Erythroblast (primary cell): Measurements from ENCODE around the gene PHACTR4.

Experiments
- GATA1 ChIP-seq: IDR thresholded peaks from 2 replicates; pipeline ENCODE4 v1.6.1; 2011; ENCODE audit warnings: low read depth, mild to moderate bottlenecking, control low read depth, low read length, moderate library complexity
- POLR2A ChIP-seq: IDR thresholded peaks from 2 replicates; pipeline ENCODE4 v1.6.1; 2011; ENCODE audit warnings: mild to moderate bottlenecking, low read length

DNA sequence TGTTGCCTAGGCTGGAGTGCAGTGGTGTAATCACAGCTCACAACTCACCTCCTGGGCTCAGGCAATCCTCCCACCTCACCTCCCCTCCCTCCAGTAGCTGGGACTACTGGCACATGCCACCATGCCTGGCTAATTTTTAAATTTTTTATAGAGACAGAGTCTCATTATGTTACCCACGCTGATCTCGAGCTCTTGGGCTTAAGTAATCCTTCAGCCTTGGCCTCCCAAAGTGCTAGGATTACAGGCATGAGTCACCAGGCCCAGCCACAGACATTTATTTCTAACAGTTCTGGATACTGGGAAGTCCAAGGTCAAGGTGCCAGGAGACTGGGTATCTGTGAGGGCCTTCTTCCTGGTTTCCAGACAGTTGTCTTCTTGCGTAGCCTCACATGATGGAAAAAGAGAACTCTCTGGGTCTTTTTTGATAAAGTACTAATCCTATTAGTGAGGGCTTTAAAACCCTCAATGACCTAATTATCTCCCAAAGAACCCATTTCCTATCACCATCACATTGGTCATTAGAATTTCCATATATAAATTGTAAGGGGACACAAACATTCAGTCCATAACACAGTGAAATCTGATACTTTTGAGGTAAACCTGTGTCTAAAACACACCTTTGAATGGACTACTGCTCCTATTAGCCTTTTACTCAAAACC, 67.9 kb downstream of the PHACTR4 start:
- TF ChIP-seq POLR2A, result no peak
- TF ChIP-seq GATA1, result no peak
